ENCODE results near the gene GGPS1.

- TF ChIP-seq CTCF (IDR thresholded peaks at IDR 0.05) (no peak), POLR2A (IDR thresholded peaks at IDR 0.05) (no peak)
Observed at GRCh38 chr1:235278915-235279292, 49.5 kb upstream of the GGPS1 start.
